SK-N-MC (cell line): ENCODE results near the gene NIPAL3.

Experiments used
- EZH2 ChIP-seq: fragments of 200-600 bp; sonication (generic); IDR thresholded peaks from one replicate; pipeline ENCODE4 v1.6.1; 2017; ENCODE audit warnings: antibody characterized with exemption
- POLR2AphosphoS5 ChIP-seq: IDR thresholded peaks from 2 replicates; pipeline ENCODE4 v1.6.1; 2012; ENCODE audit warnings: mild to moderate bottlenecking, low read depth, low read length, borderline replicate concordance

GRCh38 chr1:24424207-24424606, 8.6 kb downstream of the NIPAL3 start:
- no peak for TF ChIP-seq POLR2AphosphoS5
- TF ChIP-seq EZH2 = no peak
